NK-92 (cell line): ENCODE results near the gene LY6G6F.

ENCODE experiments used
- DNase-seq: peaks from one replicate; lab custom pipeline; 2025; ENCODE audit not compliant: unreplicated experiment; lab: John Stamatoyannopoulos, UW

Gene LY6G6F, protein sequence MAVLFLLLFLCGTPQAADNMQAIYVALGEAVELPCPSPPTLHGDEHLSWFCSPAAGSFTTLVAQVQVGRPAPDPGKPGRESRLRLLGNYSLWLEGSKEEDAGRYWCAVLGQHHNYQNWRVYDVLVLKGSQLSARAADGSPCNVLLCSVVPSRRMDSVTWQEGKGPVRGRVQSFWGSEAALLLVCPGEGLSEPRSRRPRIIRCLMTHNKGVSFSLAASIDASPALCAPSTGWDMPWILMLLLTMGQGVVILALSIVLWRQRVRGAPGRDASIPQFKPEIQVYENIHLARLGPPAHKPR

GRCh38 chr6:31706599-31706998 lies at the start of gene LY6G6F:
LY6G6F (plus strand) TSS chr6:31706866; CDS start chr6:31706907, 41 bp downstream.
- DNase-seq = no peak

- no peak for DNase-seq
Observed at GRCh38 chr6:31657406-31658157, 49.1 kb upstream of the LY6G6F start.

- DNase-seq = no peak
Observed at GRCh38 chr6:31658158-31658688, 48.4 kb upstream of the LY6G6F start.

DNA sequence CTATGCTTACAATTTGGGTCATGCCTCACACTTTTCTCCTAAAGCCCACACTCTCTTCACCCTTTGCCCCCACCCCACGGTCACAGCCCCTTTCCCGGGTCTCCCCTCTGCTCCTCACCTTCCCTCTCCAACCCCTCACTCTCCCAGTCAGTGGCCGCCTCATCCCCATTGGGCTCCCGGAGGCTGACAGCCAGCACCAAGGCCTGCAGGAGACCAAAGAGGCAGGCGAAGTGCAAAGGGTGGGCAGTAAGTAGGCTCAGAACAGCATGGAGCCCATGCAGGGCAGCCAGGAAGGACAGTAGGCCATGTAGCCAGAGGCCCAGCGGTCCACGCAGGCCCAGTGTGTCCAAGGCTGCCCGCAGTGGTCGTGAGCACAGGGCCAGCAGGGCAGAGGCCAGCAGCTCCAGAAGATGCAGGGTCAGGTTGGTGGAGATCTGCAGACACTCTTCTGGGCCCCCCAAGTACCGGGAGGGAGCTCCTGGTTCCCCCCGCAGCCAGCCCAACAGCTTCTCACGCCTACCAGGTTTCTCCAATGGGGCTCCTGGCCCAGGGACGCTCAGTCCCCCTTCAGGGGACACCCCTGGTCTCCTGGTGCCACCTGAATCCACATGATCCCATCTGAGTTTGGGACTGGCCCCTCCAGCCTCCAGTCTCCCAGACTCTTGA lies 47.5 kb upstream of the LY6G6F start:
- DNase-seq = no peak

DNA sequence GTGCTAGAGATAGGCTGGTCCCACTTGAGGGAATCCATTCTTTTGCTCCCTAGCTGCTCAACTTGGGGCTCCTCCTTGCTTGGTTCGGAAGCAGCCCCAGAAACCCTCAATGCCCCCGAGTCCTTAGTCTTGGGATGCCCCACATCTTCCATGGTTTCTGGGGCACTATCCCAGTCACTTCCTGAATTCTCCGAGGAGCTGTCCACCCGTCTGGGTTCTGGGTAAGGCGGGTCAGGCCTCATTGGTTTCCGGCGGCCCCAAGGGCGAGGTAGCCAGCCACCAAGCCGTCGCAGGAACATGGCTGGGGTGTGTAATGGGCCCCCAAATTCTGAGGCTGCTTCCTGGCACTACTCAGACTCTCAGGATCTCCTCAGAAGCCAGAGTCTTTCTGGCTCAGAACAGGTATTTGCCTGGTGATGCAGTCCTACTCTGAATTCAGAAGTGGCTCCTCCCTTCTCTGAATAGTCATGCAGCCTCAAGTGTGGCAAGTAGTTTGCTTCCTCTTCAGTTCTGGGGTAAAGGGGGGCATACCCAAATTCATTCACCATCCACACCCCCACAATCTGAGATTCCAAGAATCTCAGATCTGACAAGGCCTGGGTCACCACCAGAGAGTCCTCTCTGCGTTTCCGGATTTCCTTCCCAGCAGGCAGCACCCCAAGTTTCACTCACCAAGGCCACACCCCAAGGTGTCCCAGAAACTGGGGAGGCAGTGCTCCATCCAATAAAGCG lies 46.9 kb upstream of the LY6G6F start:
- no peak for DNase-seq

DNA sequence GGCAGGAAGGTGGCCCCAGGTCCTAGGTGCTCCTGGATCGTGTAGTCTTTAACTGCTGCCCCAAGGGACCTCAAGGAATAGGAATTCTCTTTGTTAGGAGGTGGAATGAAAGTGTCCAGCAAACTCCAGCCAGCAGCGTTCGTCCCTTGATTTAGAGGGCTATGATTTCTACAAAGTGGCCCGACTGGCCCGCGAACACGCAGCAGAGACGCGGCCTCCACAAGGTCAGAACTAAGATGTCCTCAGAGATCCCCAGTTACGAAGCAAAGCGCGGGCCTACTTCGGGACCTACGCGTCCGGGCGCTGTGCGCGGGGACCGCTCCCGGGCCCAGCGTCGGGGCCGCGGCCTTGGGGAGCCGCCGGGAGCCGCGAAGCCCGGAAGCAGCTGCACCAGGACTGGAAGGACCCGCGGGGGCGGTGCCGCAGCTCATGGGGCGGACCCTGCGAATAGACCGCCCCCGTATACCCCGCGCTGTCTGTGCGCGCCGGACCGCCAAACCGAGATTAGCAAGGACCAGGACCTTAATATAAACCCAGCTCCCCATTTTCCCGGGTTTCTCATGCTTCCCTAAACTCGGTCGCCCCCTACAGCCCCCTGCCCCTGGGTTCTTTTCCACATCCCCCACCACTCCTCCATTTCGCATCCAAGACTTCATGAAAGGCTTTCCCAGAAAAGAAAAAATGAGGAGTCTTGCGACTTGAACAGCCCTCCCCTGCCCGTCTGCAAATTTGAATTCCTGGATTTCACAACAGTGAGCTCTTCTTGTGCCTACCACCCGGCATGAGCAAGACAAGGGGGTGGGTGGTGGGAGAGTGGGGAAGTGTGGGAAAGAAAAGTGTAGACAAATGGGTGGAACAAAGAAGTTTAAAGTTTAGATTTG lies 46.0 kb upstream of the LY6G6F start, which contains the start of gene C6orf47:
TSS of gene C6orf47 (minus strand) at position 398 of the 881 bp plus-strand sequence. CDS start 831 bp downstream, outside the sequence.
- DNase-seq = no peak

- no peak for DNase-seq
Observed at GRCh38 chr6:31661262-31662123, 45.2 kb upstream of the LY6G6F start.

DNA sequence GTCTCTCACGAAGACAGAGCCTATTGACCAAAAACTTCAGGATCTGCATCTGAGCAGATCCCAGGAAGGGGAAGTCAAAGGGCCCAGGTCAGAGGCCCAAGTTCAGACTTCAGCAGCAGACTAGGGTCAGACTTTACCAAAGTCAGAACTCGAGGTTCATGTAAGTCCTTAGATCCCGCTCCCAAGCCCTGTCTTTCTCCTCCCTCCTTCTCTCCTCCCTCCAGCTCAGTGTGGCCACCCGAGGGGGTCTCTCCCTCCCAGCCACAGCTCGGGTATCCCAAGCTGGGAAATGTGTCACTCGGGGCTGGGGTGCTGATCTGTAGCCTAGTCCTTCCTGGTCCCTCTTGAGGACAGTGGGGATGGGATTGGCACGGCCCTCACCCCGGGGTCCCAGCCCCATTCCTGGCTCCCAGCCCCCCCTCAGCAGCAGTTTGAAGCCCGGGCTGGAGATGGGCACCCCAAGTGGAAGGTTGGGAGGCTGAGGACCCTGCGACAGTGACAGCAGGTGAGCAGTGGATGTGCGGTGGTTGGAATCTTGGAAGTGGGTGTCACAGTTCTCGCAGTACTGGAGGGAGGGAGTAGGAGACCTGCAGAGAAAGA lies 44.4 kb upstream of the LY6G6F start:
- DNase-seq = no peak

GRCh38 chr6:31663126-31663960 lies 43.3 kb upstream of the LY6G6F start:
- no peak for DNase-seq

DNA sequence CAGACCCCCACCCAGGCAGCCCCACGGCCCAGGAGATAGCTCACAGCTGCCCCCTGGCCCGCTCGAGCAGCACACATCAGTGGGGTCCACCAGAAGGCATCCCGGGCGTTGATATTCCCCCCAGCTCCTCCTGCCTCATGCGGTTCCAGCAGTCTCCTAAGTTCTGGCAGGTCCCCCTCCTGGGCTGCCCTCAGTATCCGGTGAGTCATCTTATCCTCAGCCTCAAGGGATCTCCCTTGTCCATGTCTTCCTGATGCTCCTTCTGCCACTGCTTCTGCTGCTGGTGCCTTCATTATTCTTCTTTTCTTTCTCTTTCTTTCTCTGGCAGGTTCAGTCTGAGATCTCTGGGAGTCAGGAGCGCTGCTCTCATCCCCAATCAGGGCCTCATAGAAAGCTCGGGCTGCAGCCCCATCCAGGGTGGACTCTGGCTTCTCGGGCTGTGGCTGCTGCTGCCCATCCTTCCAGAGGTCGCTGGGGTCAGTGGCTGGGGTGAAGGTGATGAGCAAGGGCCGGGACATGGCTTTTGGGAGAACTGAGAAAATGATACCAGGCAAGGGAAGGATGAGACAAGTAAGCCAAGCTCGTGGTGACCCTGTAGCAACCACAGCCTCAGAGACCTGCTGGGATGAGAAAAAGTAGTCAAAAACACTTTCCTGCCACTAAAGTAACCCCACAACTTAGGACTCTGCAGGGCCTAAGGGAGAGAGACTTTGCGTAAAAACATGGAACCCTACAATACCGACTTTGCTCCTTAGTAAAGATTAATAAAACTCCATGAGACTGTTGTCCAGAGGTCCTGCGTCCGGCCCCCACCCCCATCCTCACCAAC lies 42.5 kb upstream of the LY6G6F start:
- DNase-seq = no peak

DNA sequence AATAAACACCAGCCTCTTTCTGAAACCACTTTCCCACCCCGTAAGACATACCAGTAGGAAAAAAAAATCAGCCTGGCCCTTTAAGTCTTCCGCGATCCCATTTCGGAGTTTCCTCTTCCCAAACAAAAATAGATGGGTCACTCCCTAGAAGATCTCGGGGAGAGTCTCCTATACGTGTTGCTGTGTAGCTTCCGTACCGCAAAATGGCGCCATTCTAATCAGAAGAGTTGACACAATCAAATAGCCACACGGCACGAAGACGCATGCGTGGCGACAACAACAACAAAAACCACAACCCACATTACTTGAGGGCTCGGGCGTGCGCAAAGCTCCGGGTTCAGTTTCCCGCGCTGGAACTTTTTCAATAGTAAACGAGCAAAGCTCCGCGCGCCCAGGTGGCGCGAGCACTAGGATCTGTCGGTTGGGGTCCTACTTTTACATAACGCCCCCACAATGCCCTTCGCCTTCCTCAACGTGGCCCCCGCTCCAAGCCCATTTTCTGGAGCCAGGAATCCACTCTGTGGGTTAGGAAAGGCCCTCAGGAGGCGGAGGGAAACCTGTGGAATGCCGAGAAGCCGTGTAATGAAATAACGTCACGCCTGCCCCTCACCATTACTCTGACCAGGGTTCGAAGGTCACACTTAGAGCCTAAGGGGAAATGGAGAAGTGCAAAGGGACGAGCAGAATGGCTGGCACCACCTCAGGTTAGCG lies 41.7 kb upstream of the LY6G6F start, which contains the start of gene GPANK1:
TSS of gene GPANK1 (minus strand) at position 208 of the 711 bp plus-strand sequence. CDS start 519 bp downstream, outside the sequence.
- peak; percentile 67 for DNase-seq

GRCh38 chr6:31665501-31666336 lies 40.9 kb upstream of the LY6G6F start, which contains the start of gene CSNK2B:
CSNK2B (plus strand) TSS chr6:31666080; CDS start chr6:31666832, 752 bp downstream.
- DNase-seq = peak; percentile 90

GRCh38 chr6:31666337-31666965 lies 40.2 kb upstream of the LY6G6F start:
- no peak for DNase-seq

- no peak for DNase-seq
Observed at GRCh38 chr6:31669676-31670075, 37.0 kb upstream of the LY6G6F start, which contains the start of gene LY6G5B. LY6G5B (plus strand) TSS chr6:31669976; CDS start chr6:31670951, 975 bp downstream.
